Activated naive CD8-positive, alpha-beta T cell treated with anti-CD3 and anti-CD28 coated beads, Interleukin-2, amount 50 U/mL, for 16 hours (primary cell): ENCODE measurements around the gene MYH9.

Source experiments
- DNase-seq: peaks from one replicate; pipeline ENCODE4 v3.0.0-alpha.2; 2020; ENCODE audit warnings: low read depth, low spot score

MYH9 gene

DNA sequence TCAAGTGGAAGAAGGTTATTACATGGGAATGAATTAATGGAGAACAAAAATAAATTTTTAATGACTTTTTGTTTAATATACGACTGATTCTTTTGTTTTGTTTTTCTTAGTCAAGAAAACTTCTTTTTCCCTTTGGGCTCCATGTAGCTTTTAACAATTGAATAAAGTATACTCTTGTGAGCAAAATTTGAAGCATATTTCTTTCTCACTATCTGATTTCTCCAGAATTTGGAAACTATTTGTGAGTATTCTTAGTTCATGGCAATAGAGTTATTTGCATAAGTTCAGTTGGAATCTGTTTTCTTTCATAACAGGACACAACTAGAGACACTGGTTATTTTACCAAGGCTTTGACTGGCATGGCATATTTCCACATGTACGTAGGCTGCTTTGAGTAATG, 138.6 kb downstream of the MYH9 start:
- DNase-seq = no peak

DNA sequence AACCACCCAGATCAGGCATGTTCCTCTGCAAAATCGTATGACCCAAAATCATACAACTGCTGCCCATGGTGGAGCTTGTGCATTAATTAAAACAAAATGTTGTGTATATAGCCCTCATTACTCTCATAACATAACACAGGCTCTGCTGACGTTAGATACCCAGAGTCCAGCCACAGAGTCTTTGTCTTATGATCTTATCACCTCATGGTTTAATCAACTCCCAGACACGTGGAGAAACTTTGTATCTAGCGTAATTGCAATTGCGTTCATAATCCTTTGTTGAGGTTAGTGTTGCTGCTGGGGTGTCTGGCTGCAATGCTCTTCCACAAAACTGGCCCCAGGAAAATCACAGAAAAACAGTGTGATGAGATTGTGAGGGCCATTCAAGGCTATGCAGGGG, 139.8 kb downstream of the MYH9 start:
- DNase-seq = no peak

DNA sequence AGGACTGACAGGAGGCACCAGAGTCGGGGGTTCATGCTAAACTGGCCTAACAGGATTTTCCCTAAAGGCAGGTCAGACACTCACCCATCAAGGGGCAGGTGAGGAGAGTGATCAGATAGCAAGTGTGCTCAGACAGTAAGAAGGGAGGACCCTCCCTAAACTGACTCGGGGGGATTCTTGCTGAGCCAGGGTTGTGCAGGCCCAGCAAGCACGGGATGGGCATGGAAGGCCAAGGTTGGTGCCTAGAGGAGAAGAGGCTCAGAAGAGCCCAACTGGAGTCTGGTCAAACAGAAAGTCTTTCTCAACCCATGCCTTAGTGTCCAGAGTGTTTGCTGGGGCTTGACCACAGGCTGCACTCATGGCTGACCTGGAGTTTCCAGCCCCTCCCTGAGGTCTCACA, 141.0 kb downstream of the MYH9 start:
- no peak for DNase-seq

DNA sequence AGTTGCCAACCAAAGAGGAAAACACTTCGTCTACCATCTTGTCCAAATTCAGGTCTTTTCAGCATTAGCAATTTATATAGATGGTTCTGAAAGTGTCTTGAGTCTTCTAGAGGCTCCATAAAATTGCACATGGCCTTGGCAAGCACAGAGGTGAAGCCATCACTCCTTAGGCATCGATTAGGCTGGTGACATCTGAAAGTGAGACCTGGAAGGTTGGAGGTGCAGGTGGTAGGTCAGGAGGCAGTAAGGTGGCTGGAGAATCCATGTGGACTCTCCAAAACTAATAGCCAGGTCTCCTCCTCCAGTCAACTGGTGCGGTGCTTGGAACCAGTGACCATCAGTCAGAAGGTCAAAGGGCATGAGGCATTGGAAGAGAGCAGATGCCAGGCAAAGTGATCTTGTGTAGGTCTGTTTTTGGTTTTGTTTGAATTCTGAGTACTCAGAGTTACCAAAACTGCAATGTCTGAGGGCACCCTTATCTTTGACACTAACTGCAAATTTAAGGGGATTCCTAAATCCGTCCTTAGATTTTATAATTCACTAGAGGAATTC, 141.9 kb downstream of the MYH9 start:
- DNase-seq = no peak

DNA sequence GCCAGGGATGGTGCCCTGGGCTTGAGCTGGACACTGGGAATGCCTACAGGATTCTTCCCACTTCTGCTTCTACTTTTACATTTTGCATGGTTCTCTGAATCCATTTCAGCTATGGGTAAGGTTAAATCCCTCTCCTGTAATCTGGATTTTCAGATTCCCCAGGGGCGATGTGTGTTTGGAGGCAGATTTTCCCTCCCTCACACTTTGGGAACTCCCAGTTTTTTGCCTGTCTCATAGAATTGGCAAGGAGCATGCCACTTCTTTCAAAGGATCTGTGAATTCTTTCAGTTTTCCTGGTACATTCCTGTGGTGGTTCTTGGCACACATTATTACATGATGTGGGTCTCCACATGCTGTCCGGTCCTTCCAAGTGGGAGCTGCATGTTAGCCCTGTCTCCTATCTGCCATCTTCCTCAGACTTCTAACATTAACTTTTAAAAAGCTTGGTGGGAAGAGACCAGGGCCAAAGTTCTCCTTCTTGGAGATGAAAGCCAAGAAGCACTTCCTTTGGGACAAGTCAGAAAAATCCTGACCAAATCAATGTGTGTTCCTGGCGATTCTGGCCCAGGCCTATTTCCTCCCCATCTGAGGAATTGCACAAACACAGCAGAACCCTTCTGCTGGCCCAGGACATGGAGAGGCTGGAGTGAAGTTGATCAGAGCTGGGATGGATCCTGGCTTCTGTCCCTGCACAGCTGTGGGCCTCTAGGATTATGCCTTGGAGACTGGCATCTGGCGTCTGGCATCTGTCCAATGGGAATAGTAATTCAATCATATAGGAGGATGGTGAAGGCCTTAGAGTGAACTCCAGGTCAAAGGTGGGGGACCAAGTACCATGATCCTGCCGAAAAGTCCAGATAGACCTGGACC, 143.0 kb downstream of the MYH9 start:
- no peak for DNase-seq

DNA sequence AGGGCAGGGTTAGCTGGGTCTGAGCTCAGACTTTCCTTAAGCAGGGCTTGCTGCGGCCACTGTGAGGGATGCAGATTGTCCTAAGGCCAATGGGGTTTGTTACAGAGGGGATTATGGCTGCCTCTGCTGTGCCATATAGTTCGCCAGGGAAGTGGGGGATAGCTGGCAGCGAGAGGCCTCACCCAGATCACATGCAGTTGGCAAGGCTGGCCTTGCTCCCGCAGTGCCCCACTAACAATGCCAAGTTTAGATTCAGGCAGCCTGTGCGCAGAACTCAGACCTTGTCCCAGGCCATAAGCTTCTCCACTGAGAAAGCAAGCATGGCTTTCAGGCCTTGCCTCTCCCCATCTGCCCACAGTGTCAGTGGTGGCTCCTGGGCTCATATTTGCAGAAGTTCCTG, 143.8 kb downstream of the MYH9 start:
- DNase-seq = no peak

DNA sequence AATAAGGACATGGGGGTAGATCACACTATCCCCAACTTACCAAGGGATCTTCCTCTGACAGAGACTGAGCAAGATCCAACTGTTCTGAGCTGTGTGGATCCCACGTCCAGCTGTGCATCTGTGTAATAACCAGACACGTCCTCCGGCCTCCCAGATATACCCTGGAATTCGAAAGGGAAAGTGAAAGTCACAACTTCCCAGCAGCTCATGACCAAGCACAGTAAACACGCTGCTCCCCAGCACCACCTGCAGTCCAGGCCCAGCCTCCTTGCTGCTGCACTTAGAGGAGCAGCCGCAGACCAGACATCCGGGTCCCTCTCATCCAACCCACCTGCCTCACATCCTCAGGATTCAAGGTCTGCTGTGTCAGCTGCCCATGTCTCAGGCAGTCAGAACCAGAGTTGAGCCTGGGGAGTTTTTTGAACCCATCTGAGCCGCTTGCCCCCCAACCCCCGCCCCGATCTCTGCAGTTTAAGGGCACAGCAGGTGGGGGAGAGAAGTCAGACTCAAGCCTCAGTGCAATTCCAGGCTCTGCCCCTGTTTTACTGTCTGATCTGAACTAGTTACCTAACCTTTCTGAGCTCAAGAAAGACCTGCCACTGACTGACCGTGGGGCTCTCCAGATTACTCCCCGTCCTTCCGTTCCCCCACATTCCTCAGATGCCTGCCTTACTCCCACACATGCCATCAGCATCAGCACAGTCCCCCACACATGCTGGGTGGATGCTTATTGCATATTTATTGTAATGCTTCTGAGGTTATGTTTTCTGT, 148.2 kb downstream of the MYH9 start, which contains the start of gene APOL2:
Gene APOL2 (minus strand): TSS at position 127 of the 771 bp plus-strand sequence. CDS start 6,365 bp downstream, outside the sequence.
- DNase-seq = peak; percentile 64

DNA sequence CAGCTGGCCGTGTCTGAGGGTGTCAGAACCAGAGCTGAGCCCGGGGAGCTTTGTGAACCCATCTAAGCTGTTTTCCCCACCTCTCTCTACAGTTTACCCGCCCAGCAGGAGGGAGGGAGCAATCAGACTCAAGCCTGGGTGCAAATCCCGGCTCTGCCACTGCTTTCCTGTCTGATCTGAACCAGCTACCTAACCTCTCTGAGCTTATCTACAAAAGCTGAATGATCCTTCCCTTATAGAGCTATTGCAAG, 148.7 kb downstream of the MYH9 start:
- DNase-seq = no peak

DNA sequence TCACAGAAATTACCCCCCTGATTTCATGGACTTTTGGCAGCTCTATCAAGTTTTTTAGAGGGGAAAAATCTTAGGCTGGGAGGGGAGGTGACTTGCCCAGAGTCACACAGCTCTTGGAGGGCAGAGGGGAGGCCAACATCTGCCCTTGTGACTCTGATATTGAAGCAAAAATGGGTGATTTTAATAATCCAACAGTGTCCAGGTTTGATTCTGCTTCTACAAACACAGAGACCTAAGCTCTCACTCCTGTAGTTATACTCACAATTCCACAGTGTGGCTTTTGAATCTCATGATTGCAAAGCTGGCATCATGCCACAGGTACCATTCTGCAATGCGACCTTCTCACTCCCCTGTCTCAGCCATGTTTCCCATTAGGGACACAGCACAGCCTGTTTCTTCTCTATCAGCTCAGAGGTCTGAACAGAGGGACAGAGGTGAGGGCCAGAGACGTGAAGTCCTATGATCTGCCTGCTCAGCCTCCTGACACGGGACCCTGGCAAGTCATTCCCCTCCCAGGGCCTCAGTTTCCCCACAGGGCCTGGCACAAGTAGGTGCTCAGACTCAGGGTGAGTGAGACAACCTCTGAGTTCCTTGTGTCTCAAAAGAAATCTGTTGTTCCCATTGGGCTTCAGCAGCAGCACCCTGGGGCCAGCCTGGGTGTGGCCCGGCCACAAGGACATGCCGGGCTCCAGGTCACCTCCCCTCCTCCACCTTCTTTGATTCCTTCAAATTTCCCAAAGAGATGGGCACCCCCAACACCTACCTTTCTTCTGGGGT, 149.2 kb downstream of the MYH9 start:
- DNase-seq = no peak

DNA sequence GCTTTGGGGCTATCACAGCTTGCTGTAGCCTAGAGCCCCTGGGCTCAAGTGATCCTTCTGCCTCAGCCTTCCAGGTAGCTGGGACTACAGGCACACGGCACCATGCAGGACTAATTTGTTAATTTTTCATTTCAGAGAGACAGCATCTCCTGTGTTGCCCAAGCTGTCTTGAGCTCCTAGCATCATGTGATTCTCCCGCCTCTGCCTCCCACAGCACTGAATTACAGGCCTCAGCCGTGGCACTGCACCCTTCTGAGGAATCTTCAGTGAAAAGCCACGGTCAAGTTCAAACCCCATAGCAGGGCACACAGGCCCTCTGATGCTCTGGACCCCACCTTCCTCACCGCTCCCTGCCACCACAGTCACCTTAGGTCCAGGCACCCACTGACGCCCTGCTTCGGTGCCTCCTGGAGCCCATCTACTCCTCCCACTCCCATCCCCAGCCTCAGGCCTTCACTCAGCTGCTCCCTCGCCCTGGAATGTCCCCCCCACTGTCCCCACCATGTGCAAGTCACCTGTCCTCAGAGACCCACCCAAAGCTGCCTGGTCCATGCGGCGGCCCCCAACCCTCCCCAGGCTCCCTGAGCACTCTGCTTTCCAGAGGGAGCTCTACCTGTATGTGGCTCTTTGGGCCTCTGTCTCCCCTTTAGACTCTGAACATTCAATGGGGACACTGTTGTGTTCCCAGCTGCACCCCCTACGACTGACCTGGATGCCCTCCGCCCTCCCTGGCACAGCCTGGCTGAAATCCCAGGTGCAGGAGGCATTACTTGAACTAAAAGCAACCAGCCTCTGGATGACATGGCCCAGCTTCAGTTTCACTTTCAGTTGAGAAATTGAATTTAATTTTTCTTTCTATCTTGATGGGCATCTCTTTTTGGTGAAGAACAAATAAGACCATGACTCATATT, 150.1 kb downstream of the MYH9 start:
- no peak for DNase-seq

DNA sequence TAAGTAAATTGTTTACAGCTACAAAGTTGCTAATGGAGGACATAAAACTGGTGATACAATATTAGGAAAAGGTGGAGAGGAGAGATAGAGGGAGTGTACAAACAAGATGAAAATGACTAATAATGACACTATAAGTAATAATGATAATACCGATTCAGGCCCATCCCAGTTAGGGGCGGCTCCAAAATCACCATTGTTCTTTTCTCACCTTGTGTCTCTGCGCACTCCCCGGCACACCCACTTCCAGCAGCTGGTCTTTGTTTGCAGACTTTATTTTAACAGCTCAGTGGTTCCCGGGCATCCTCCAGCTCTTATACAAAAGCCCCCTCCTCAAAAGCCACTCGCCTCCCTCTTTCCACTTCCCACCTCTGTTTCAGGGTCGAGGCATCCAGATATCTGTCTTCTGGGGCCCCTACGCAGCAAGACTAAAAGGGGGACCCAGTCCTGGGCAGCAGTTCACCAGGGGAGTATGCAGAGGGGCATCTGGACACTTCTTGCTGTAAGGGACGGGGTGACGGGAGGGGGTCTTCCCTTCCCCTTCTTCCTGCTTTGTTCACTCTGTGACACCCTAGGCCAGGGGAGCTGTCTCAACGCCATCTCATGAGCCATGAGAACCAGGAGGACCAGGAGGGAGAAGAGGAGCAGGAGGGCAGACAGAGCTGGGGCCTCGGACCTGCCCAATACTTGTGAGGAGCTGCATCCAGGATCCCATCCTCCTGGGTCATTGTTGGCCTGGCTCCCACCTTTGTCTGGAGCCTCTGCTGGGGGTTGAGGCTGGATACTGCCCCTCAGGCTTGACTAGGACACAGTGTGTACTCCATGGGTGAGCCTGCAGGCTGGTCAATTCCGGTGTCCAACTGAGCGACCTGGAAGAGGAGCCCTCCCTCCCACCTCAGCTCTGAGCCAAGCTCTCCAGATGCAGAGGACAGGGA, 151.1 kb downstream of the MYH9 start:
- DNase-seq = no peak

DNA sequence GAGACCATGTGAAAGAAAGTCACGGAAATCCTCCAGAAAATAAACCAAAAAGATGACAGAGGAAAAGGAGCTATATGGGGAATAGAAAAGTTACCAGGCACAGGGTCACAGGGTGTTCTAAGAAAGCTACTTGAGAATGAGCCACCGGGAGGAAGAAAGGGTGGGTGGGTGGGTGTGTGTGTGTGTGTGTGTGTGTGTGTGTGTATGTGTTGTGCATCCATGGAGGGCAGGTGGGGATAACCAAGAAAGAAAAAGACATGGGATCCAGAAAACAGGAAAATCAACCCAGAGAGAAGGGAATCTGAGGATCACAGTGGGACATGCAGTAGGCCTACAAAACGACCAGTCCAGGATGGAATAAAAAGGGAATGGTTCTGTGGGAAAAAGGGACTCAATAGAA, 152.2 kb downstream of the MYH9 start:
- DNase-seq = no peak

DNA sequence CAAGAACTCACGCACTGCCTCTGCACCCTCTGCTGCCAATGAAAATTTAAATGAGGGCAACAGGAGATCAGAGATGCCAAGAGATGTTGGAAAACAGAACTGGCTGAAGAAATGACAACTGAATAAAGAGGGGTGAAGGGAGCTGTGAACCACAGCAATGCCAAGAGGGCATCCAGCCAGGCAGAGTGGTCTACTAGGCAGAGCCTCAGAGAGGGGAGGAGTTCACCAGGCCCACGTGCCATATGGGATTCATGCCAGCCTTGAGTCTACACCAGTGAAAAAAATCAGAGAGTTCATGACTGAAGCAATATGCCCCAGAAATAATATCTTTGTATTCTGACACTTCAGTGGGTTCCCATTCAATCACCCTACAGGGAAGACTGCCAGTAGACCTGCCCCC, 152.8 kb downstream of the MYH9 start:
- no peak for DNase-seq

DNA sequence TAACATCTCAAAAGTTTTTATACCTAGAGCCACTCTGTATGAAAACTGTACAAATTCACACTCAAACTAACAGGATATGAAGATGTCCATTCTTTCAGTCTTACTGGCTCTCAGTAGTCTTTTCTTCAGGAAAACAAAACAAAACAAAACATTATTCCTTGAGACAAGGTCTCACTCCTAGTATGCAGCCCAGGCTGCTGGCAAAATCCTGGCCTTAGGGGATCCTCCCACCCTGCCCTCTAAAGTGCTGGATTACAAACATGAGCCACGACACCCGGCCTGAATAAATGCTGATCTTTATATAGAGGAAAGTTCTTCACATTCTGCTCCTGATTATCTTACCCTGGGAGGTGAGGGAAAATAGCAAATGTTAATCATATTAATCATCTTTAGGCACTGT, 153.6 kb downstream of the MYH9 start:
- no peak for DNase-seq

DNA sequence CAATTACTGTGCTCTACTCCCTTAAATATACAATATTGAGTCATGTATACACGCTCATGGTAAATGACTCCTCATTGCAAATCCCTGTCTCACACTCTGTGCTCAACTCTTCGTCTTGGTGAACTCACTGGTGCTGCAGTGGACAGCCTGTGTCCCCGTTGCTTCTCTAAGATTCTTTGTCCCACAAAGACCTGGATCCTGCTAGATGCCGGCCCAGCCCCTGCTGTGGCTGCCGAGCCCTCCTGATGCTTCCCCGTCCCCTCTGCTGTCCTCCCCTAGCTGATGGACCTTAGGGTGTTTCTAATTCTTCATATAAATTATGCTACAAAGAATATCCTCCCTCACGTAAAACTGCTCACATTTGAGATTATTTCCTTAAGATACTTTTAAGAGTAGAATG, 154.0 kb downstream of the MYH9 start:
- DNase-seq = no peak

DNA sequence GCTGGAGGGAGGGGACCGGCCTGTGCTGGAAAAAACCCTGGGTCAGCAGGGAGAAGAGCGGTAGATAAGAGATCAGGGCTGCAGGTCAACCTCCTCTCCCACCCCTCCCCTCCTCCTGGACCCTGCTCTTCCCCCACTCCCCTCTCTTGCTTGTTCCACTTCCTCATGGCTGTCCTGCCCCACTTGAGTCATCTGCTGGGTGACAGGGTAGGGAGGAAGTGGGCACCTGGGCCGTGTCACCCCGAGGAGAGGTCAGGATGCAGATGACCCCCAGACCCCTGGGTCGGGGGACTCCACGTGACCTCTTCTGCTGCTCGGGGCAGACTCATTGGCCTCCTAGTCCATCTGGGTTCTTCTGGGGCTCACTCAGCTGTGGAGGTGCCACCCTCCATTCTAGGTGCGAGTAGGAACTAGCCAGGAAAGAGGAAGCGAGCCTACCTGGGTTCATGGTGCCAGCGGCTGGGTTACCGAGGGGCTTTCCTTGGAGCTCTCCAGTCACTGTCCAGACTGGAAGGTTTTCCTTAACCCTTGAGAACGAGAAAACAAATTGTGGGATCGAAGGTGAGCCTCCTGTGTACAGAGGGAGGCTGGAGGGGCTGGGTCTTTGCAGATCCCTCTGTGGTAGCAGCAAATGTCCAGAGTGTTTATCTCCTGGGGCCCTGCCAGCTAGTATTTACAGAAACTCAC, 154.9 kb downstream of the MYH9 start:
- no peak for DNase-seq
